K562 (cell line): ENCODE data around the gene SDC3. TPM values are rescaled to one million over a fixed set of nuclear protein-coding genes. Genes with fewer than 3 reads are reported as not detected.

ENCODE experiments used
- CHD1 ChIP-seq: fragments of 200-600 bp; sonication (generic); IDR thresholded peaks from one replicate; pipeline ENCODE4 v1.6.1; 2012; ENCODE audit warnings: mild to moderate bottlenecking, moderate library complexity, low read length, inconsistent platforms
- CREM ChIP-seq: IDR thresholded peaks from 2 replicates; pipeline ENCODE4 v1.6.1; 2014; ENCODE audit warnings: antibody characterized with exemption, low read depth
- FOXA1 ChIP-seq: fragments of 450-650 bp; IDR thresholded peaks from 2 replicates; pipeline ENCODE4 v1.6.1; 2016; ENCODE audit warnings: mild to moderate bottlenecking, borderline replicate concordance
- FOXJ2 ChIP-seq: fragments of 200-800 bp; sonication (Bioruptor generic); IDR thresholded peaks from 2 replicates; pipeline ENCODE4 v1.6.1; 2016; ENCODE audit warnings: missing genetic modification characterization, missing compliant biosample characterization
- HDAC3 ChIP-seq: fragments of 450-650 bp; IDR thresholded peaks from 2 replicates; pipeline ENCODE4 v1.6.1; 2018; ENCODE audit warnings: borderline replicate concordance, mild to moderate bottlenecking, moderate library complexity; ENCODE audit not compliant: partially characterized antibody
- KLF16 ChIP-seq: IDR thresholded peaks from 2 replicates; pipeline ENCODE4 v1.6.1; 2016; ENCODE audit warnings: antibody characterized with exemption
- MXI1 ChIP-seq: IDR thresholded peaks from 2 replicates; pipeline ENCODE4 v1.6.1; 2011; ENCODE audit warnings: low read depth, mild to moderate bottlenecking, improper control_type of control experiment, low read length
- POLR2A ChIP-seq: fragments of 450-650 bp; conservative IDR thresholded peaks from 2 replicates; pipeline ENCODE4 v1.6.1; 2016
- SIN3B ChIP-seq: fragments of 450-650 bp; IDR thresholded peaks from 2 replicates; pipeline ENCODE4 v1.6.1; 2017; ENCODE audit warnings: low read depth, mild to moderate bottlenecking, moderate library complexity
- SP1 ChIP-seq: sonication (generic); formaldehyde crosslinking; IDR thresholded peaks from 2 replicates; pipeline ENCODE4 v1.8.1; 2022; ENCODE audit warnings: mild to moderate bottlenecking, missing genetic modification reagents
- ZNF592 ChIP-seq: fragments of 450-650 bp; IDR thresholded peaks from 2 replicates; pipeline ENCODE4 v1.6.1; 2017; ENCODE audit warnings: antibody characterized with exemption, mild to moderate bottlenecking
- ZNF76 ChIP-seq: fragments of 250-450 bp; sonication (Bioruptor Pico); IDR thresholded peaks from 2 replicates; pipeline ENCODE4 v1.4.0; 2020; ENCODE audit warnings: mild to moderate bottlenecking, moderate library complexity, borderline replicate concordance
- polyA plus RNA-seq, 8 experiments: library from polyadenylated mRNA; depleted of rRNA in 4 of 8; stranded (reverse) in 5 of 8; unstranded in 3 of 8; fragments of >200 nt; fragmentation: Nextera tagmentation in 2 of 8; fragmentation: Illumina TruSeq in 1 of 8; extraction: Ambion mirVana in 2 of 8; extraction: Trizol in 1 of 8; gene quantifications; 2 replicates each; pipeline versions ENCODE4 v1.2.1 to v1.2.3, GENCODE V29; 2011 to 2014; ENCODE audit warnings: inconsistent platforms in 1 of 8, missing spikeins in 1 of 8
- total RNA-seq, 7 experiments: library from RNA; depleted of rRNA in 6 of 7; stranded (reverse); fragments of >200 nt in 6 of 7; fragmentation: Illumina TruSeq in 2 of 7; extraction: Trizol in 2 of 7; gene quantifications; 2 replicates each; pipeline versions ENCODE4 v1.2.1 to v1.2.3, GENCODE V29; 2011 to 2021; ENCODE audit warnings: low replicate concordance in 1 of 7
- TF ChIP-seq, protein P1 (sequence below): fragments of 450-650 bp; IDR thresholded peaks from 2 replicates; pipeline ENCODE4 v1.6.1; 2016; ENCODE audit warnings: mild to moderate bottlenecking, moderate library complexity

SDC3 gene
- total and polyA plus RNA-seq, 9 of the 15 experiments (the other 6 are each of a cell fraction or from before 2014, with no cell fraction given), result 0.38 to 44.1 (median 12.1) TPM

- TF ChIP-seq, protein P1, sequence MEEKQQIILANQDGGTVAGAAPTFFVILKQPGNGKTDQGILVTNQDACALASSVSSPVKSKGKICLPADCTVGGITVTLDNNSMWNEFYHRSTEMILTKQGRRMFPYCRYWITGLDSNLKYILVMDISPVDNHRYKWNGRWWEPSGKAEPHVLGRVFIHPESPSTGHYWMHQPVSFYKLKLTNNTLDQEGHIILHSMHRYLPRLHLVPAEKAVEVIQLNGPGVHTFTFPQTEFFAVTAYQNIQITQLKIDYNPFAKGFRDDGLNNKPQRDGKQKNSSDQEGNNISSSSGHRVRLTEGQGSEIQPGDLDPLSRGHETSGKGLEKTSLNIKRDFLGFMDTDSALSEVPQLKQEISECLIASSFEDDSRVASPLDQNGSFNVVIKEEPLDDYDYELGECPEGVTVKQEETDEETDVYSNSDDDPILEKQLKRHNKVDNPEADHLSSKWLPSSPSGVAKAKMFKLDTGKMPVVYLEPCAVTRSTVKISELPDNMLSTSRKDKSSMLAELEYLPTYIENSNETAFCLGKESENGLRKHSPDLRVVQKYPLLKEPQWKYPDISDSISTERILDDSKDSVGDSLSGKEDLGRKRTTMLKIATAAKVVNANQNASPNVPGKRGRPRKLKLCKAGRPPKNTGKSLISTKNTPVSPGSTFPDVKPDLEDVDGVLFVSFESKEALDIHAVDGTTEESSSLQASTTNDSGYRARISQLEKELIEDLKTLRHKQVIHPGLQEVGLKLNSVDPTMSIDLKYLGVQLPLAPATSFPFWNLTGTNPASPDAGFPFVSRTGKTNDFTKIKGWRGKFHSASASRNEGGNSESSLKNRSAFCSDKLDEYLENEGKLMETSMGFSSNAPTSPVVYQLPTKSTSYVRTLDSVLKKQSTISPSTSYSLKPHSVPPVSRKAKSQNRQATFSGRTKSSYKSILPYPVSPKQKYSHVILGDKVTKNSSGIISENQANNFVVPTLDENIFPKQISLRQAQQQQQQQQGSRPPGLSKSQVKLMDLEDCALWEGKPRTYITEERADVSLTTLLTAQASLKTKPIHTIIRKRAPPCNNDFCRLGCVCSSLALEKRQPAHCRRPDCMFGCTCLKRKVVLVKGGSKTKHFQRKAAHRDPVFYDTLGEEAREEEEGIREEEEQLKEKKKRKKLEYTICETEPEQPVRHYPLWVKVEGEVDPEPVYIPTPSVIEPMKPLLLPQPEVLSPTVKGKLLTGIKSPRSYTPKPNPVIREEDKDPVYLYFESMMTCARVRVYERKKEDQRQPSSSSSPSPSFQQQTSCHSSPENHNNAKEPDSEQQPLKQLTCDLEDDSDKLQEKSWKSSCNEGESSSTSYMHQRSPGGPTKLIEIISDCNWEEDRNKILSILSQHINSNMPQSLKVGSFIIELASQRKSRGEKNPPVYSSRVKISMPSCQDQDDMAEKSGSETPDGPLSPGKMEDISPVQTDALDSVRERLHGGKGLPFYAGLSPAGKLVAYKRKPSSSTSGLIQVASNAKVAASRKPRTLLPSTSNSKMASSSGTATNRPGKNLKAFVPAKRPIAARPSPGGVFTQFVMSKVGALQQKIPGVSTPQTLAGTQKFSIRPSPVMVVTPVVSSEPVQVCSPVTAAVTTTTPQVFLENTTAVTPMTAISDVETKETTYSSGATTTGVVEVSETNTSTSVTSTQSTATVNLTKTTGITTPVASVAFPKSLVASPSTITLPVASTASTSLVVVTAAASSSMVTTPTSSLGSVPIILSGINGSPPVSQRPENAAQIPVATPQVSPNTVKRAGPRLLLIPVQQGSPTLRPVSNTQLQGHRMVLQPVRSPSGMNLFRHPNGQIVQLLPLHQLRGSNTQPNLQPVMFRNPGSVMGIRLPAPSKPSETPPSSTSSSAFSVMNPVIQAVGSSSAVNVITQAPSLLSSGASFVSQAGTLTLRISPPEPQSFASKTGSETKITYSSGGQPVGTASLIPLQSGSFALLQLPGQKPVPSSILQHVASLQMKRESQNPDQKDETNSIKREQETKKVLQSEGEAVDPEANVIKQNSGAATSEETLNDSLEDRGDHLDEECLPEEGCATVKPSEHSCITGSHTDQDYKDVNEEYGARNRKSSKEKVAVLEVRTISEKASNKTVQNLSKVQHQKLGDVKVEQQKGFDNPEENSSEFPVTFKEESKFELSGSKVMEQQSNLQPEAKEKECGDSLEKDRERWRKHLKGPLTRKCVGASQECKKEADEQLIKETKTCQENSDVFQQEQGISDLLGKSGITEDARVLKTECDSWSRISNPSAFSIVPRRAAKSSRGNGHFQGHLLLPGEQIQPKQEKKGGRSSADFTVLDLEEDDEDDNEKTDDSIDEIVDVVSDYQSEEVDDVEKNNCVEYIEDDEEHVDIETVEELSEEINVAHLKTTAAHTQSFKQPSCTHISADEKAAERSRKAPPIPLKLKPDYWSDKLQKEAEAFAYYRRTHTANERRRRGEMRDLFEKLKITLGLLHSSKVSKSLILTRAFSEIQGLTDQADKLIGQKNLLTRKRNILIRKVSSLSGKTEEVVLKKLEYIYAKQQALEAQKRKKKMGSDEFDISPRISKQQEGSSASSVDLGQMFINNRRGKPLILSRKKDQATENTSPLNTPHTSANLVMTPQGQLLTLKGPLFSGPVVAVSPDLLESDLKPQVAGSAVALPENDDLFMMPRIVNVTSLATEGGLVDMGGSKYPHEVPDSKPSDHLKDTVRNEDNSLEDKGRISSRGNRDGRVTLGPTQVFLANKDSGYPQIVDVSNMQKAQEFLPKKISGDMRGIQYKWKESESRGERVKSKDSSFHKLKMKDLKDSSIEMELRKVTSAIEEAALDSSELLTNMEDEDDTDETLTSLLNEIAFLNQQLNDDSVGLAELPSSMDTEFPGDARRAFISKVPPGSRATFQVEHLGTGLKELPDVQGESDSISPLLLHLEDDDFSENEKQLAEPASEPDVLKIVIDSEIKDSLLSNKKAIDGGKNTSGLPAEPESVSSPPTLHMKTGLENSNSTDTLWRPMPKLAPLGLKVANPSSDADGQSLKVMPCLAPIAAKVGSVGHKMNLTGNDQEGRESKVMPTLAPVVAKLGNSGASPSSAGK, result 0 out of 2 replicates have a peak, but pooled peaks have one; percentile 59
- TF ChIP-seq CREM (peak; percentile 79), MXI1 (no peak), ZNF592 (peak; percentile 93), FOXJ2 (tag) (peak; percentile 83), SIN3B (peak; percentile 29; the same call in 1 of the 2 replicates), SP1 (peak; percentile 66), FOXA1 (no peak), CHD1 (no peak), KLF16 (peak; percentile 78), POLR2A (no peak), HDAC3 (peak; percentile 82), ZNF76 (CRISPR knock-in tag) (no peak)
Measured at GRCh38 chr1:30919025-30919881, 10.7 kb upstream of the SDC3 start (continued).
